HepG2 (cell line): ENCODE data around the gene CDK13. TPM values are rescaled to one million over a fixed set of nuclear protein-coding genes. Genes with fewer than 3 reads are reported as not detected.

Experiments
- ATAC-seq: fragments of 200-7000 bp; cut with Tn5 transposase; 3 replicates; pipeline ENCODE4 v1.9.1; 2020; ENCODE audit warnings: mild to moderate bottlenecking, moderate library complexity
- BruUV-seq: library from RNA; stranded (reverse); fragments of 400-500 nt; replicated peaks from 2 replicates; lab custom pipeline; 2021; lab: Mats Ljungman, UMichigan
- CTCF ChIA-PET: fragments of 300-600 bp; formaldehyde crosslinking; extraction: SDS; loops from one replicate; lab custom pipeline; 2021; ENCODE audit warnings: low total read pairs, inconsistent platforms, low intra/inter-chr PET ratio; lab: Yijun Ruan, JAX
- POLR2A ChIA-PET: fragments of 350-600 bp; sonication (Branson Sonifier 250); formaldehyde crosslinking; loops from one replicate; lab custom pipeline; 2020; ENCODE audit warnings: antibody characterized with exemption, inconsistent platforms; lab: Yijun Ruan, JAX
- DNase-seq: peaks from one replicate; pipeline ENCODE4 v3.0.0-alpha.2; 2015; ENCODE audit warnings: low spot score
- FAIRE-seq: peaks from 3 replicates; lab custom pipeline; 2011; peaks lifted over from hg19 to GRCh38; lab: Jason Lieb, UNC
- H2AFZ ChIP-seq: one replicate; pipeline ENCODE4 v1.6.1; 2011; ENCODE audit warnings: low read length, inconsistent platforms
- H3K27ac ChIP-seq: fragments of 300-600 bp; 3 replicates; pipeline ENCODE4 v1.8.0; 2011; ENCODE audit warnings: mixed run types, mild to moderate bottlenecking, mixed read lengths, low read length, inconsistent platforms; ENCODE audit not compliant: insufficient read depth; ENCODE audit errors: extremely low read length
- H3K27me3 ChIP-seq, 2 experiments: fragments of 200-600 bp in 1 of 2; 2 replicates in 1 of 2; 3 replicates in 1 of 2; pipeline versions ENCODE4 v1.6.0 to v1.8.0; 2011; ENCODE audit warnings: low read length in 2 of 2, mild to moderate bottlenecking in 2 of 2, moderate library complexity in 2 of 2, inconsistent platforms in 1 of 2; ENCODE audit not compliant: insufficient read depth in 2 of 2, control insufficient read depth in 1 of 2
- H3K36me3 ChIP-seq, 2 experiments: fragments of 200-600 bp in 1 of 2; replicated peaks in 1 of 2; 2 replicates in 1 of 2; 3 replicates in 1 of 2; pipeline versions ENCODE4 v1.5.1 to v1.8.0; 2011; ENCODE audit warnings: low read length in 2 of 2, inconsistent platforms in 1 of 2; ENCODE audit not compliant: insufficient read depth in 2 of 2, control insufficient read depth in 1 of 2
- H3K4me1 ChIP-seq: 2 replicates; pipeline ENCODE4 v1.5.1; 2012; ENCODE audit warnings: low read length, inconsistent platforms; ENCODE audit not compliant: insufficient read depth
- H3K4me2 ChIP-seq: 2 replicates; pipeline ENCODE4 v1.6.0; 2011; ENCODE audit warnings: low read depth, low read length, inconsistent platforms
- H3K4me3 ChIP-seq, 3 experiments: fragments of 200-600 bp in 1 of 3; sonication (generic), shearing (Covaris generic) in 1 of 3; replicated peaks in 1 of 3; 2 replicates each; pipeline ENCODE4 v1.5.1; 2011 to 2016; ENCODE audit warnings: low read length in 3 of 3, inconsistent platforms in 2 of 3, low read depth in 2 of 3, mild to moderate bottlenecking in 2 of 3, control low read depth in 1 of 3, mixed read lengths in 1 of 3; ENCODE audit not compliant: insufficient read depth in 1 of 3
- H3K79me2 ChIP-seq: one replicate; pipeline ENCODE4 v1.6.1; 2011; ENCODE audit warnings: low read length, inconsistent platforms; ENCODE audit not compliant: insufficient read depth
- H3K9ac ChIP-seq: 2 replicates; pipeline ENCODE4 v1.6.0; 2011; ENCODE audit warnings: mild to moderate bottlenecking, low read depth, low read length, inconsistent platforms; ENCODE audit not compliant: insufficient read depth
- H3K9me3 ChIP-seq: 2 replicates; pipeline ENCODE4 v1.5.1; 2012; ENCODE audit warnings: mild to moderate bottlenecking, low read length
- H4K20me1 ChIP-seq: 2 replicates; pipeline ENCODE4 v1.6.0; 2011; ENCODE audit warnings: inconsistent platforms, mild to moderate bottlenecking, low read length, moderate library complexity; ENCODE audit not compliant: insufficient read depth
- ETV6 ChIP-seq: sonication (generic); formaldehyde crosslinking; conservative IDR thresholded peaks from 2 replicates; pipeline ENCODE4 v1.4.0; 2020; ENCODE audit warnings: missing genetic modification reagents
- GATAD2A ChIP-seq: IDR thresholded peaks from 2 replicates; pipeline ENCODE4 v1.6.1; 2016
- HDAC6 ChIP-seq: fragments of 200-600 bp; sonication (generic); IDR thresholded peaks from 2 replicates; pipeline ENCODE4 v1.7.0; 2017; ENCODE audit warnings: mild to moderate bottlenecking, antibody characterized with exemption, low read length, low read depth
- LCORL ChIP-seq, 2 experiments: fragments of 450-650 bp in 1 of 2; sonication (generic) in 1 of 2; formaldehyde crosslinking in 1 of 2; IDR thresholded peaks; 2 replicates each; pipeline versions ENCODE4 v1.5.0 to v1.6.1; 2017 to 2020; ENCODE audit warnings: antibody characterized with exemption in 1 of 2, missing genetic modification reagents in 1 of 2
- NR3C1 ChIP-seq: sonication (generic); formaldehyde crosslinking; IDR thresholded peaks from 2 replicates; pipeline ENCODE4 v1.4.0; 2020; ENCODE audit warnings: missing genetic modification reagents
- PHB2 ChIP-seq: fragments of 450-650 bp; IDR thresholded peaks from 2 replicates; pipeline ENCODE4 v1.6.1; 2018; ENCODE audit not compliant: partially characterized antibody
- UBTF ChIP-seq: sonication (generic); formaldehyde crosslinking; IDR thresholded peaks from 2 replicates; pipeline ENCODE4 v1.4.0; 2020; ENCODE audit warnings: mild to moderate bottlenecking, missing genetic modification reagents
- ZIK1 ChIP-seq: sonication (generic); formaldehyde crosslinking; IDR thresholded peaks from 2 replicates; pipeline ENCODE4 v1.5.0; 2020; ENCODE audit warnings: mild to moderate bottlenecking, low read depth, missing genetic modification reagents, borderline replicate concordance
- ZNF275 ChIP-seq: sonication (generic); formaldehyde crosslinking; IDR thresholded peaks from 2 replicates; pipeline ENCODE4 v1.8.0; 2022; ENCODE audit warnings: missing genetic modification reagents, mild to moderate bottlenecking, inconsistent platforms, borderline replicate concordance
- ZNF30 ChIP-seq: sonication (generic); formaldehyde crosslinking; IDR thresholded peaks from 2 replicates; pipeline ENCODE4 v1.5.0; 2020; ENCODE audit warnings: mild to moderate bottlenecking, missing genetic modification reagents
- ZNF460 ChIP-seq: sonication (generic); formaldehyde crosslinking; IDR thresholded peaks from 2 replicates; pipeline ENCODE4 v1.5.1; 2020; ENCODE audit warnings: missing genetic modification reagents, mild to moderate bottlenecking, borderline replicate concordance
- ZNF496 ChIP-seq: sonication (generic); formaldehyde crosslinking; IDR thresholded peaks from 2 replicates; pipeline ENCODE4 v1.8.1; 2023; ENCODE audit warnings: mild to moderate bottlenecking, moderate library complexity, missing genetic modification reagents; ENCODE audit not compliant: insufficient replicate concordance
- ZNF598 ChIP-seq: sonication (generic); formaldehyde crosslinking; IDR thresholded peaks from 2 replicates; pipeline ENCODE4 v1.5.1; 2020; ENCODE audit warnings: mild to moderate bottlenecking, missing genetic modification reagents, borderline replicate concordance
- WGBS: methylation state at CpG from one replicate; pipeline ENCODE4 v1.1.6; 2017; ENCODE audit warnings: low lambda C conversion rate; 5-methylcytosine and 5-hydroxymethylcytosine counted together
- in situ Hi-C: cut with HindIII; loops from 2 replicates; pipeline ENCODE4 v1.10.0; 2017; ENCODE audit warnings: low pct_unique_long_range_greater_than_20kb; ENCODE audit not compliant: extremely low pct_ligation_motif_present
- intact Hi-C: fragments of 100-400 bp; cut with micrococcal nuclease; formaldehyde crosslinking; loops from one replicate; pipeline ENCODE4 v1.10.0; 2022; ENCODE audit not compliant: unreplicated experiment
- polyA plus RNA-seq, 8 experiments: library from polyadenylated mRNA; depleted of rRNA in 3 of 8; stranded (reverse) in 7 of 8; unstranded in 1 of 8; fragments of >200 nt; fragmentation: Illumina TruSeq in 4 of 8; extraction: Trizol in 4 of 8; gene quantifications; 2 replicates each; pipeline versions ENCODE4 v1.2.1 to v1.2.3, GENCODE V29; 2011 to 2016; ENCODE audit warnings: low read depth in 4 of 8, missing spikeins in 1 of 8, mixed read lengths in 1 of 8; ENCODE audit not compliant: insufficient read depth in 1 of 8
- total RNA-seq, 5 experiments: library from RNA; depleted of rRNA; stranded (reverse); fragments of >200 nt; fragmentation: Illumina TruSeq; extraction: Trizol; gene quantifications; 2 replicates each; pipeline ENCODE4 v1.2.3, GENCODE V29; 2016; ENCODE audit warnings: low read depth in 1 of 5

CDK13 gene
- total and polyA plus RNA-seq, 2 of the 13 experiments (the other 11 are each of a cell fraction or from before 2014, with no cell fraction given) = 21.0 to 40.9 TPM

GRCh38 chr7:39954694-39955093 is 4.6 kb downstream of the CDK13 start:
- POLR2A ChIA-PET = no interaction called here
- BruUV-seq = TSS peak; percentile 1
- H3K79me2 ChIP-seq = peaks cover 84% of the 10 kb centered on the region
- no peak overlapping the region for H3K27ac ChIP-seq
- in situ Hi-C loops (loop anchor here (5.0 kb wide), 1 partner anchor 98 kb away; no protein-coding TSS in a partner anchor), intact Hi-C loops (loop anchor here (5.0 kb wide), 1 partner anchor 48 kb away; no protein-coding TSS in a partner anchor)
- peak overlapping the region in 2 of 3 experiments; percentile 11 to 86; a peak in 2 of 6 replicates for H3K4me3 ChIP-seq
- DNase-seq (no peak), ATAC-seq (no peak), FAIRE-seq (no peak)
- H3K4me1 ChIP-seq = peaks cover 45% of the 10 kb centered on the region
- H4K20me1 ChIP-seq = peaks cover 65% of the 10 kb centered on the region
- H3K27me3 ChIP-seq = no peaks in the 10 kb centered on the region; a peak in 1 of 5 replicates
- H3K9me3 ChIP-seq = no peaks in the 10 kb centered on the region
- no peak for TF ChIP-seq ZNF496
- no peak for TF ChIP-seq PHB2
- TF ChIP-seq NR3C1 = no peak
- TF ChIP-seq ZNF460 (CRISPR knock-in tag) = peak; percentile 68; the same call in 1 of the 2 replicates
- WGBS = 81% methylated on average over 4 of the region's 4 CpGs
- H3K36me3 ChIP-seq = no peaks in the 10 kb centered on the region; a peak in 1 of 5 replicates
- H3K9ac ChIP-seq = no peak overlapping the region
- peak overlapping the region; percentile 88 for H3K4me2 ChIP-seq
- no peak overlapping the region for H2AFZ ChIP-seq
- CTCF ChIA-PET = no interaction called here

- FAIRE-seq (no peak), ATAC-seq (no peak), DNase-seq (no peak)
- Histone ChIP-seq H3K27ac (no peak overlapping the region), H3K4me3 (peak overlapping the region in 1 of 3 experiments; percentile 28; a peak in 1 of 6 replicates), H3K27me3 (no peaks in the 10 kb centered on the region), H3K4me1 (peaks cover 45% of the 10 kb centered on the region), H4K20me1 (peaks cover 51% of the 10 kb centered on the region), H3K36me3 (no peaks in the 10 kb centered on the region; a peak in 1 of 5 replicates), H3K9ac (no peak overlapping the region), H3K4me2 (no peak overlapping the region; the same call in 1 of the 2 replicates), H2AFZ (no peak overlapping the region), H3K9me3 (no peaks in the 10 kb centered on the region), H3K79me2 (peaks cover 87% of the 10 kb centered on the region)
- WGBS = 89% methylated on average over 3 of the region's 3 CpGs
- CTCF ChIA-PET = no interaction called here
- in situ Hi-C loops (no loop called here), intact Hi-C loops (no loop called here)
- POLR2A ChIA-PET = no interaction called here
- BruUV-seq = no TSS peak
- TF ChIP-seq ZNF30 (CRISPR knock-in tag) (no peak), GATAD2A (CRISPR knock-in tag) (no peak), ZIK1 (CRISPR knock-in tag) (no peak), HDAC6 (no peak), ETV6 (CRISPR knock-in tag) (no peak), ZNF275 (no peak), UBTF (no peak), ZNF598 (CRISPR knock-in tag) (no peak), LCORL (IDR thresholded peaks at IDR 0.05) (no peak), LCORL (CRISPR knock-in tag; IDR thresholded peaks at IDR 0.05) (no peak)
Observed at GRCh38 chr7:39958038-39958437, 8.0 kb downstream of the CDK13 start.
